ENCODE data around the gene EYS.

EYS gene

DNA sequence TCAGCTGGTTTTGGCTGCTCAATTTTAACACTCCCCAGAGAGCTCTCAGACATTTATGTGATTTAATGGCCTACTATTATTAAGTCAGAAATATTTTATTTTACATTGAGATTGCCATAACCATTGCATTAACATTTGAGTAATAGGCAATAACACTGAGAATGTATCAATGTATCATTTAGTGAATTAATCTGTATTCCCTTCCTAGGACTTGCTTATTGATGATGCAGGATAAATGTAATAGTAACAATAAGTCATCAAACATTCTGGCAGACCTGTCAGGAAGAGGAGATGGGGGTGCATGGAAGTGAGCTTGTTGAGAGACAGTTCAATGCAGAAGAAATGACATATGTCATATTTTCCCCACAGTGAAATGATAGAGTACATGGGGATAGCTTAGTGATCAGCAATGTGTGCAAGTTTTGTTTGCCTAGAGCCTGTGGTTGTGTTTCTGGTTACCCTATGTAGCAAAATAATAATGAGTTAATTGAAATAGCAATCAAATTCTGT lies 458.9 kb downstream of the EYS start:
- Mint-ChIP-seq H3K4me3 (no peak overlapping the region), H3K9me3 (peaks cover 13% of the 10 kb centered on the region), H3K4me1 (no peaks in the 10 kb centered on the region), H3K36me3 (ENCODE audit: insufficient read depth) (no peaks in the 10 kb centered on the region), H3K27ac (ENCODE audit: low read depth) (no peak overlapping the region), H3K27me3 (no peaks in the 10 kb centered on the region)
- DNase-seq (ENCODE audit: low spot score in 2 of 2), result no peak
- ATAC-seq (replicated peaks; ENCODE audit: extremely low read depth, poor library complexity, severe bottlenecking), result no peak

DNA sequence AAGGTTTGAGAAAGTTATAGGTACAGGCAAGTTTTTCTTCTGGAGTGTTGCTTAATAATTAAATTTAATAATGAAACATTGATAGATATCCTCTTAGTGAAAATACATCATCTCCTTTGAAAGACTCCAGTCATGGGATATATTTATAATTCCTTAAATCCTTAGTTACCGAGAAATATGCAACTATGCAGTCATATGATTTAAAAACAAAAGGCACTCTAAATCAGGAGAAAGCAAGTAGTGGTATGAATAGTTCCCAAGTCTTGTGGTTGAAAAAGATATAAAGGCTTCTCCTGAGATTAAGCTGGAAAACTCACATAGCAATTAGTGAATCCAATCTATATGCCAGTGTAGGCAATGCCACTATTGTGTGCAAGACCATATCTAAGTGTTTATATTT lies 475.4 kb downstream of the EYS start:
- no peaks in the 10 kb centered on the region for H3K36me3 Mint-ChIP-seq (ENCODE audit: insufficient read depth)
- DNase-seq (ENCODE audit: low spot score in 2 of 2) (no peak), ATAC-seq (replicated peaks; ENCODE audit: extremely low read depth, poor library complexity, severe bottlenecking) (no peak)
- H3K4me3 Mint-ChIP-seq, result no peak overlapping the region
- no peaks in the 10 kb centered on the region for H3K27me3 Mint-ChIP-seq
- no peak overlapping the region for H3K27ac Mint-ChIP-seq (ENCODE audit: low read depth)
- peaks cover 32% of the 10 kb centered on the region for H3K9me3 Mint-ChIP-seq
- H3K4me1 Mint-ChIP-seq, result no peaks in the 10 kb centered on the region

- H3K4me1 Mint-ChIP-seq, result no peaks in the 10 kb centered on the region
- no peaks in the 10 kb centered on the region for H3K27me3 Mint-ChIP-seq
- DNase-seq (ENCODE audit: low spot score in 2 of 2) (no peak), ATAC-seq (replicated peaks; ENCODE audit: extremely low read depth, poor library complexity, severe bottlenecking) (no peak)
- no peak overlapping the region for H3K27ac Mint-ChIP-seq (ENCODE audit: low read depth)
- no peaks in the 10 kb centered on the region for H3K36me3 Mint-ChIP-seq (ENCODE audit: insufficient read depth)
- peaks cover 29% of the 10 kb centered on the region for H3K9me3 Mint-ChIP-seq
- H3K4me3 Mint-ChIP-seq, result no peak overlapping the region
Observed at GRCh38 chr6:65229825-65230224, 477.2 kb downstream of the EYS start.

GRCh38 chr6:65221153-65221552 lies 485.9 kb downstream of the EYS start:
- Mint-ChIP-seq H3K36me3 (ENCODE audit: insufficient read depth) (no peaks in the 10 kb centered on the region), H3K4me1 (no peaks in the 10 kb centered on the region), H3K27ac (ENCODE audit: low read depth) (no peak overlapping the region), H3K4me3 (no peak overlapping the region), H3K27me3 (no peaks in the 10 kb centered on the region), H3K9me3 (peaks cover 25% of the 10 kb centered on the region)
- DNase-seq (ENCODE audit: low spot score in 2 of 2), result no peak
- ATAC-seq (replicated peaks; ENCODE audit: extremely low read depth, poor library complexity, severe bottlenecking), result no peak

- Mint-ChIP-seq H3K4me3 (no peak overlapping the region), H3K36me3 (ENCODE audit: insufficient read depth) (no peaks in the 10 kb centered on the region), H3K27me3 (no peaks in the 10 kb centered on the region), H3K27ac (ENCODE audit: low read depth) (no peak overlapping the region), H3K9me3 (peaks cover 22% of the 10 kb centered on the region), H3K4me1 (no peaks in the 10 kb centered on the region)
- DNase-seq (ENCODE audit: low spot score in 2 of 2) (no peak), ATAC-seq (replicated peaks; ENCODE audit: extremely low read depth, poor library complexity, severe bottlenecking) (no peak)
Observed at GRCh38 chr6:65202738-65203137, 504.3 kb downstream of the EYS start.

- no peak overlapping the region for H3K27ac Mint-ChIP-seq (ENCODE audit: low read depth)
- peaks cover 24% of the 10 kb centered on the region for H3K9me3 Mint-ChIP-seq
- H3K36me3 Mint-ChIP-seq (ENCODE audit: insufficient read depth), result no peaks in the 10 kb centered on the region
- H3K27me3 Mint-ChIP-seq, result no peaks in the 10 kb centered on the region
- ATAC-seq (replicated peaks; ENCODE audit: extremely low read depth, poor library complexity, severe bottlenecking), result no peak
- no peaks in the 10 kb centered on the region for H3K4me1 Mint-ChIP-seq
- no peak overlapping the region for H3K4me3 Mint-ChIP-seq
- DNase-seq (ENCODE audit: low spot score in 2 of 2), result no peak
Observed at GRCh38 chr6:65199683-65200082, 507.3 kb downstream of the EYS start.

DNA sequence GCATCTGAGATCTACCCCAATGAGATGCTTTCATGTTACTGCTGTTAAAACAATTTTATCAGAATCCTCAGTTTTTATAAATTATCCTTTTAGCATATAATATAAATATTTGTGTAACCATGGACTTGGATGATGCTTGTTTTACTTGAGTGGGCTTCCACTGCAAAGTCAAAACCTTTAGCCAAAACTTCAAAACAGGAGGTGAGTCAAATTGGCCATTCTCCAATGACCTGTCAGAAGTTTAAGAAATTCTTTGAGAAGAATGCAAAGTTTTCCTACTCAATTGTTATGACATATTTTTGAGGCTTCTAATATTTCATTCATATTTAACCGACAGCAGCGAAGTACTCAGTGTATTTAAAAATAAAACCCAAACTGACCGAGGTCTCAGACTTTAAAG lies 507.9 kb downstream of the EYS start:
- no peaks in the 10 kb centered on the region for H3K4me1 Mint-ChIP-seq

DNA sequence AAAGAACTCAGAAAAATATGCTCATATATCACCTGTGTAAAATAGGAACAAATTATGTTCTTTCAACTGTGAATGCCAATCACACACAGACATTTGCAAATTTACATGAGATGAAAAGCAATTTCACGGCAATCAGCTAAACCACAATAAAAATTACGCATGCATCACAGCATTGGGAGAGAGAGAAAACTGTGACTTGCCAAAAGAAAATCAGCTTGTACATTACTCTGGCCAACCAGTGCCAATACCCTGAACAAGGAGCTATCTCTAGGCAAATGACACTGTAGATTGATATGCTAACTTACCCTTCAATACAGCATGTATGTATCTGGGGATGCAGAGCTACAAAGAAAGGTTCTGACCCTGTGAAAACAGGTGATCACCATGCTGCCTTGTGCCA lies 515.6 kb downstream of the EYS start:
- no peak overlapping the region for H3K27ac Mint-ChIP-seq (ENCODE audit: low read depth)
- H3K4me3 Mint-ChIP-seq, result no peak overlapping the region
- DNase-seq (ENCODE audit: low spot score in 2 of 2) (no peak), ATAC-seq (replicated peaks; ENCODE audit: extremely low read depth, poor library complexity, severe bottlenecking) (no peak)
- no peaks in the 10 kb centered on the region for H3K27me3 Mint-ChIP-seq
- no peaks in the 10 kb centered on the region for H3K4me1 Mint-ChIP-seq
- H3K9me3 Mint-ChIP-seq, result peaks cover 12% of the 10 kb centered on the region
- no peaks in the 10 kb centered on the region for H3K36me3 Mint-ChIP-seq (ENCODE audit: insufficient read depth)

More for the DNA sequence above, 507.9 kb downstream of the EYS start:
- H3K4me3 Mint-ChIP-seq, result no peak overlapping the region
- no peak for ATAC-seq (replicated peaks; ENCODE audit: extremely low read depth, poor library complexity, severe bottlenecking)
- peaks cover 24% of the 10 kb centered on the region for H3K9me3 Mint-ChIP-seq
- no peak for DNase-seq (ENCODE audit: low spot score in 2 of 2)
- H3K27ac Mint-ChIP-seq (ENCODE audit: low read depth), result no peak overlapping the region
- no peaks in the 10 kb centered on the region for H3K27me3 Mint-ChIP-seq
- no peaks in the 10 kb centered on the region for H3K36me3 Mint-ChIP-seq (ENCODE audit: insufficient read depth)

DNA sequence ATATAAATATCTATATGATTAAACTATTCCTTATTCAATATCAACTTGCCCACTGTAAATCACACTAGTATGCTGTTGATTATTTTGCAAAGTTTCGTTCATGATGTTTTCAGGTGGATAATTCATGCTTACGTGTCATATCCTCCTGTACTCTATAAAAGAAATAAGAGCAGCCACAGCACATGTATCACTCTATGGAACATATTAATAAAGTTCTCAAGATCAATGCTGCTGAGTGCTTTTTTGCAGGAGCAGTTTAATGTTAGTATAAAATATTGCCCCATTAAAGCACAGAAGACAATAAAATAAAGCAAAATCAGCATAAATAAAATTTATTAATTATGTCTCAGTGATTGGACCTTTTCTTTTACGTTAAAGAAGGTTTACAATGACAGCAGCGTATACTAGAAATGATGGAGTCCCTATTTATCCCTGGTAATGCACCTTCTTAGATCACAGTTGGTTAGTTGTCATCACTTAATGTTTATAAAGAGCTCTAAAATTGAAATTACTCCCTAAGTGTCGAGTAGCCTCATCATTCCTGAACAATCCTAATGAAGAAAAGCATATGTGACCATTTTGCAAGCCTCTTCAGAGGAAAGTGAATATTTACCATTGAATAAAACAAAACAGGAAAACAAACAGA lies 517.7 kb downstream of the EYS start:
- no peaks in the 10 kb centered on the region for H3K36me3 Mint-ChIP-seq (ENCODE audit: insufficient read depth)
- H3K9me3 Mint-ChIP-seq, result peaks cover 14% of the 10 kb centered on the region
- no peak overlapping the region for H3K27ac Mint-ChIP-seq (ENCODE audit: low read depth)
- DNase-seq (ENCODE audit: low spot score in 2 of 2) (no peak), ATAC-seq (replicated peaks; ENCODE audit: extremely low read depth, poor library complexity, severe bottlenecking) (no peak)
- no peaks in the 10 kb centered on the region for H3K4me1 Mint-ChIP-seq
- no peaks in the 10 kb centered on the region for H3K27me3 Mint-ChIP-seq
- H3K4me3 Mint-ChIP-seq, result no peak overlapping the region

- Mint-ChIP-seq H3K27me3 (no peaks in the 10 kb centered on the region), H3K4me3 (no peak overlapping the region), H3K36me3 (ENCODE audit: insufficient read depth) (no peaks in the 10 kb centered on the region), H3K4me1 (no peaks in the 10 kb centered on the region), H3K9me3 (peaks cover 14% of the 10 kb centered on the region), H3K27ac (ENCODE audit: low read depth) (no peak overlapping the region)
- no peak for ATAC-seq (replicated peaks; ENCODE audit: extremely low read depth, poor library complexity, severe bottlenecking)
- DNase-seq (ENCODE audit: low spot score in 2 of 2), result no peak
Observed at GRCh38 chr6:65186826-65187225, 520.2 kb downstream of the EYS start.

- peaks cover 10% of the 10 kb centered on the region for H3K9me3 Mint-ChIP-seq
- no peaks in the 10 kb centered on the region for H3K27me3 Mint-ChIP-seq
- no peak overlapping the region for H3K4me3 Mint-ChIP-seq
- no peaks in the 10 kb centered on the region for H3K4me1 Mint-ChIP-seq
- DNase-seq (ENCODE audit: low spot score in 2 of 2) (no peak), ATAC-seq (replicated peaks; ENCODE audit: extremely low read depth, poor library complexity, severe bottlenecking) (no peak)
- no peak overlapping the region for H3K27ac Mint-ChIP-seq (ENCODE audit: low read depth)
- H3K36me3 Mint-ChIP-seq (ENCODE audit: insufficient read depth), result no peaks in the 10 kb centered on the region
Observed at GRCh38 chr6:65182681-65183080, 524.3 kb downstream of the EYS start.

GRCh38 chr6:65170273-65170672 lies 536.8 kb downstream of the EYS start:
- DNase-seq (ENCODE audit: low spot score in 2 of 2) (no peak), ATAC-seq (replicated peaks; ENCODE audit: extremely low read depth, poor library complexity, severe bottlenecking) (no peak)
- Mint-ChIP-seq H3K27ac (ENCODE audit: low read depth) (no peak overlapping the region), H3K4me3 (no peak overlapping the region), H3K4me1 (no peaks in the 10 kb centered on the region), H3K36me3 (ENCODE audit: insufficient read depth) (no peaks in the 10 kb centered on the region), H3K9me3 (peaks cover 10% of the 10 kb centered on the region), H3K27me3 (no peaks in the 10 kb centered on the region)

GRCh38 chr6:65161661-65162060 lies 545.4 kb downstream of the EYS start:
- H3K27me3 Mint-ChIP-seq, result no peaks in the 10 kb centered on the region
- H3K4me3 Mint-ChIP-seq, result no peak overlapping the region
- no peak for DNase-seq (ENCODE audit: low spot score in 2 of 2)
- no peak overlapping the region for H3K27ac Mint-ChIP-seq (ENCODE audit: low read depth)
- ATAC-seq (replicated peaks; ENCODE audit: extremely low read depth, poor library complexity, severe bottlenecking), result no peak
- peaks cover 19% of the 10 kb centered on the region for H3K9me3 Mint-ChIP-seq
- H3K4me1 Mint-ChIP-seq, result no peaks in the 10 kb centered on the region
- H3K36me3 Mint-ChIP-seq (ENCODE audit: insufficient read depth), result no peaks in the 10 kb centered on the region
